Kidney capillary endothelial cell (primary cell): ENCODE results near the gene LLGL2.

Experiments
- DNase-seq: peaks from one replicate; pipeline ENCODE4 v3.0.0-alpha.2; 2018; ENCODE audit warnings: low spot score

Gene LLGL2

DNA sequence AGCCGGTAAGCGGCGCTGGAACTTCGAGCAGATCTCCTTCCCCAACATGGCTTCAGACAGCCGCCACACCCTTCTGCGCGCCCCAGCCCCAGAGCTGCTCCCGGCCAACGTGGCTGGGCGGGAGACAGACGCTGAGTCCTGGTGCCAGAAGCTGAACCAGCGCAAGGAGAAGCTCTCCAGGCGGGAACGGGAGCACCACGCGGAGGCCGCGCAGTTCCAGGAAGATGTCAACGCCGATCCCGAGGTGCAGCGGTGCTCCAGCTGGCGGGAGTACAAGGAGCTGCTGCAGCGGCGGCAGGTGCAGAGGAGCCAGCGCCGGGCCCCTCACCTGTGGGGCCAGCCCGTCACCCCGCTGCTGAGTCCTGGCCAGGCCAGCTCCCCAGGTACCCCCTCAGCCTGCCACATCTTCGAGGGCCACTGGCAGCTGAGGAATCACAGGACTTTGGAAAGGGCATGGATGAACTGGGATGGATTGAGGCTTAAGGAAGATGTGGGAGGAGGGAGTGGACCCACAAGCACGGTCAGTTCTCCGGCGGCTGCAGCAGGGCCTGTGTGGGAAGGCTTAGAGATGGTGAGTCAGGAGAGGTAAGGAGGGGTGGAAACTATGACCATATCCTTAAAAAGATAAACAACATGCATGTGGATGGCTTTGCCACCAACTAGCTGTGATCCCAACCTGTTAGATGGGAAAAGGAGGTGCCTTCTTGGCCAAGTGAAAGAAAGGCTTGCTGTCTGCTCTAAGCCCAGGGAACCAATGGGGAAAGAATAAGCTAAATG is 3.4 kb upstream of the LLGL2 start:
- no peak for DNase-seq

DNA sequence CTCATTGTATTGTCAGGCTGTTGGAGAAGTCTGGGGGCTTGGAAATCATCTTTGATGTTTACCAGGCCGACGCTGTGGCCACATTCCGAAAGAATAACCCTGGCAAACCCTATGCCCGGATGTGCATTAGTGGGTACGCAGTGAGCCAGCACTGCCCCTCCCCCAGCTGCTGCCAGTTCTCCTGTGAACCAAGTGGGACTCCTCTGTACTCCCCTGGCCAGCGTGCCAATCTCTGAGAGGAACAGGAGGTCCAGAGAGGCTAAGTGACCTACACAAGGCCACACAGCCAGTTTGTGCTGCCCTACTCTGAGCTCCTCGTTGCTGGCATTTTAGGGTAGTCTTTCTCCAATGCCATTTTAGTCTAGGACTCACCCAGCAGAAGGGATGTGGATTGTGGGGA is 1.9 kb upstream of the LLGL2 start:
- no peak for DNase-seq

DNA sequence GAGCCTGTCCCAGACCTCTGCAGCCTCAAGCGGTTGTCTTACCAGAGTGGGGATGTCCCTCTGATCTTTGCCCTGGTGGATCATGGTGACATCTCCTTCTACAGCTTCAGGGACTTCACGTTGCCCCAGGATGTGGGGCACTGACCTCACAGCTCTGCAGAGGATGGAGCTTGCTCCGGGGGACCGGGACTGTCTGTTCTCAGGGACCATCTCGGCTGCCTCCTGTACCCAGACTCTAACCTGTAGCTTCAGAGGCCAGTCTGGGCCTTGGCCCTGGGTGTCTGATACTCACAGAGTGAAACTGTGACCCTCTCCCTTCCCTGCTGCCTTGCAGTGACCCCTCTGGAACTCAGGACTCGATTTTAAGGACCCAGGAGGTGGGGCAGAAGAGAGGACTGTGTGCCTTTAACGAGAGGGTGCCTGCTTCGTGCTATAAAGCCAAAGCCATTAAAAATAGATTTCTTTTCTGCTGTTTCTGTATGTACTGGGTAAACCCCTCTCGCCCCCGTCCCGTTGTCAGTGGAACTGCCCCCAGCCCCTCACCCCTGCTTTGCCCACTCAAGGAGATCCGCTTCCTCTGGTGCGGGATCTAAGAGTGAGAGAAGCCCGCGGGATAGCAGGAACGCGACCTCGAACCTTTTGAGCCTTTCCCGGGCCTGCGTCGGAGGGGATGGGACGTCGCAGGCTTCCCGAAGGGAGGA is 1.1 kb upstream of the LLGL2 start:
- DNase-seq: no peak

DNA sequence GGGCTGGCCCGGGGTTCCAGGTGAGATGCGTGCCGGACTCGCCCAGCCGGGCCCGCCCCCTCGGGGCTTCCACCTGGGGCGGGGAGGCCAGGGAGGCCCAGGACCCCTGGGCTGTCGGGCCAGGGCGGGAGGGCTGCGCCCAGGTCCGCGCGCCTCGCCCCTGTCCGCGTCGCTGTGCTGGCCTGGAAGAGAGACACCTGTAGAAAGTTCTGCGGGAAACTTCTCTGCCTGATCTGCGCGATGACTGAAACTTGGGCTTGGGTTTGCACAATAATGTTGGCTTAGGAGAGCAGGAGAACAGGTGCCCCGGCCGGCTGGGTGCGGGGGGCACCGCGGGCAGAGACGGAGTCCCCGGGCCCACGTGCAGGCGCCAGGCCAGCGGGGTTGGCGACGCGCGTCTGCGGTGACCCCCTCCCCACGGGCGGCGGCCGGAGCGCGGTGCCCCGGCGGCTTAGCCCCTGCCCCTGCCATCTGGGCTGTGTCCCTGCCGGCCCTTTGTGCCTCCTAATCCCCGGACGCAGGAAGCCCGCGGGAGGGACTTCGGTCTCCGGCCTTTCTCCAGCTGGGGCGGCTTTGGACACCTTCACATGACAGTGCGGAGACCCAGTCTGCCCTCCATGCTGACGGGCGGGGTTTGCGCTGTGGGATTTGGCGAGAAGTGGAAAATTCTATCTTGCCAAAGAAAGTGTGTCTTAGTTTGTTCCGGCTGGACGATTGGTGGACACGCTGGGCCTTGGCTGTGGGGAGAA is 483 bp downstream of the LLGL2 start:
- no peak for DNase-seq

DNA sequence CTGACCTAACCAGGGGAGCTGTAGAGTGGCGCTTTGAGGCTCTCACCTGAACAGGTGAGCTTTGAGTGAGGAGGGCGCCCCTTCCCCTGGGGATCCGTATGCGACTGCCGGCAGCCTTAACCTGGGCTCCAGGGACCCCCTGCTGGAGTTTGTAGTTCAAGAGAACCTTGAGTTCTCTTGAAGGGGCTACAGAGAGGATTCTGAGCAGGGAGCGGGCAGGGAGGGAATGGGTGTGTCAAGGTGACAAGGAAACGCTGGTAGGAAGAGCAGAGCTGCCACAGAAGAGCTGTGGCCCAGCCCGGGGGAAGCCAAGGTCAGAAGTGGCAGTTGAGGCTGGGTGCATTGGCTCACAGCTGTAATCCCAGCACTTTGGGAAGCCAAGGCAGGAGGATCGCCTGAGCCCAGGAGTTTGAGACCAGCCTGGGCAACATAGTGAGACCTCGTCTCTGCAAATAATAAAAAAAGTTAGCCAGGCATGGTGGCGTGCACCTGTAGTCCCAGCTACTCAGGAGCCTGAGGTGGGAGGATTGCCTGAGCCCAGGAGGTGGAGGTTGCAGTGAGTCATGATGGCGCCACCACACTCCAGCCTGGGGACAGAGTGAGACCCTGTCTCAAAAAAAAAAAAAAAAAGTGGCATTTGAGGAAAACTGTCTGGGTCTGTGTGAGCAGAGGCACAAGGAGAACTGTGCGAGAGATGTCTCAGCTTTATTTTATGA is 1.2 kb downstream of the LLGL2 start:
- no peak for DNase-seq

DNA sequence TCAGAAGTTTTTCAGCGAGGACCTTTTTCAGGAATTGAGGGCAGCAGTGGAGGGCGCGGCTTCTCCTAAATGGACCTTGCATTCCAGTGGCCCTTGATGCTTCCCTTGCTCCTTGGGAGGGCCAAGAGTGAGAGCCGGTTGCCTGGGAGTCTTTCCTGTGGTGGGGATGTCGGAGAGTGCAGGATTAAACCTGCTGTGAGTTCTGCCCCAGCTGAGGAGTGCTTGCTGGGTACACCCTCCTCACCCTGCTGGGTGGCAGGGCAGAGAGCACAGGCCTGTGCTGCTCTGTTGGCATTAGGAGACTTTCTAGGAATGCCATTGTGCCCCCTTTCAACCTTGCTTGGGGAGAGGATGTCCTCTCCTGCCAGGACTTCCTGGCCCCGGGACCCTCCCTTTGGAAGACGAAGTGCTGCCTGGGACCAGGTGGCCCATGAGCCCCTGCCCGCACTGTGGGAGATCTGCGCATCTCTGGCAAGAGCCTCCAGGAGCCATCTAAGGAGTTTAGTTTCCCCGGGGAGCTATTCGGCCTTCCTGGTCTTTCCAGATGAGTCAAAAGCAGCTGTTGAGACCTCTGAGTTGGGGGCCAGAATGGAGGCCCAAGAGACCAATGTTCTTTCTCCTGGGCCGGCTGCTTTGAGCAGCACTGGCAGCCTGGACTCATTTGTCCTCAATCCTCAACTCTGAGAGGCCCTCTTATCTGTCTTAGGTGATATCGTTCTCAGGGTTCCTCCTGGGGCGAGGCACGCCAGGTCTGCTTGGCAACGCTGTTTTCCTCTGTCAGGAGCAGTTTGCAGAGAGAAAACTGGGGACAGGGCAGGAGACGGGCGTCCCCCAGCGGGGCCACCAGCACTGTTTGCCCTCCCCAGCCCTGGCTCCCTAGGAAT is 5.6 kb downstream of the LLGL2 start:
- DNase-seq: no peak

DNA sequence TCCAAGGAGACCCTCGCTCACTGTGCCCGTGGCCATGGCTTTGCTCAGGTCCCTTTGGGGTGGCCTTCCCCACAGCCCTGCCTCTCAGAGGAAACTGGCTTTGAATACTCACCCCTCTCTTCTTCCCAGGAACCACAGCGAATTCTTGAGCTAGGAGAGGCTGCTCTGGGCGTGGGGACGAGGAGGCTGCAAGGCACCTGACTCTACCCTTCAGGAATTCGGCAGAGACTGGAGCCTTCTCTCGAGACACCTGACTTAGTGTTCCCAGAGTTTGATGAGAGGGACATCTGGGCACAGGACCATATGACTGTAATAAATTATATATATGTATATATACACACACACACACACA is 6.2 kb downstream of the LLGL2 start:
- no peak for DNase-seq

DNA sequence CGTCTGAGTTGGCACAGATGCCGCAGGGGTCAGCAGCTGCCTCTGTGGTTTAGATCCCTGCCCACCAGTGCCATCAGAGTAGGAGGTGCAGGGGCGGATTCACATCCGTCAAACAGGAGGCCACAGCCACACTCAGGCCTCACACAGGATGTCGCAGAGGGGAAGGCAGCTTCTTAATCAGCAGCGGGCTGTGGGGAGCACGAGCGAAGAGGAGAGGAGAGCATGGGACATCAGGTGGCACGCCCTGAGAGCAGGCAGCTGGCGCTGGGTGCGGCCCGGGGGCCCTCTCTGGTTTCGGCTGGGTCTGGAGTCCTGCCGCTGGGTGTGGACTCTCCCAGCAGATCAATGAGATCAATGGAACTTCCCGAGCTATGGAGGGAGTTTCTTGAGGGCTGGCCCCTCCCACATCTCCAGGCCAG is 9.6 kb downstream of the LLGL2 start:
- DNase-seq: no peak

DNA sequence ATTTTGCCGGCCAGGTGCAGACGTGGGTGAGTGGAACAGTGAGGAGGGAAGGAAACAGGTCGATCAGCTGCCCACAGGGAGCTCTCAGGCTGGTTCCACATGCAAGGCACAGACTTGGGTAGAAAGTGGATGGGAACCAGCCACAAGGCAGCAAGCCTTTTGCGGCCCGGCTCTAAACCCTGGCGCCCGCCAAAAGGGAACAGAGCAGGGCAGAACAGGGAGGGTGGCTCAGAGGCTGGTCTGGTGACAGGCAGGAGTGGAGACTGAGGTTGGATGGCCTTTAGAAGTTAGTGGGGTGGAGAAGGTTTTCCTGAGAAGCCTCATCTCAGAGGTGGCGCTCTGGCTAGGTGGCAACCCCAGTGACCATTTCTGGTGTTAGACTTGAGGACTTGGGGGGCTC is 10.4 kb downstream of the LLGL2 start:
- no peak for DNase-seq

DNA sequence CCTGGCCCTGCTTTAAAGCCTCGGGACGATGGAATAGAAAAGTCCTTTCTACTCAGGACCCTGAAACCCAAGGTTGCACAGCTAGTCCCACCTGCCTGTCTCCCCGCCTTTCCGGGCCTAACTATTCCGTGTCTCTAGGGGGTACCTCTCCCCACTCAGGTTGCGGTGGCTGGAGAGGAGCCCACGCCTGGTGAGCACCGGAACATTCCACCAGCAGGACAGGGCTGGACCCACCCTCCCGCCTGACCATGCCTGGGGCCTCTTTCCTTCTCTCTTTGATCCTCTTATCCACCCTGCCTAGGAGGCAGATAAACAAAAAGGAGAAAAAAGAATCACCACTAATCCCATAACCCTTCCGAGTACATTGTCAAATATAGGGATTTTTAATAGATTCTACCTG is 10.9 kb downstream of the LLGL2 start:
- no peak for DNase-seq

DNA sequence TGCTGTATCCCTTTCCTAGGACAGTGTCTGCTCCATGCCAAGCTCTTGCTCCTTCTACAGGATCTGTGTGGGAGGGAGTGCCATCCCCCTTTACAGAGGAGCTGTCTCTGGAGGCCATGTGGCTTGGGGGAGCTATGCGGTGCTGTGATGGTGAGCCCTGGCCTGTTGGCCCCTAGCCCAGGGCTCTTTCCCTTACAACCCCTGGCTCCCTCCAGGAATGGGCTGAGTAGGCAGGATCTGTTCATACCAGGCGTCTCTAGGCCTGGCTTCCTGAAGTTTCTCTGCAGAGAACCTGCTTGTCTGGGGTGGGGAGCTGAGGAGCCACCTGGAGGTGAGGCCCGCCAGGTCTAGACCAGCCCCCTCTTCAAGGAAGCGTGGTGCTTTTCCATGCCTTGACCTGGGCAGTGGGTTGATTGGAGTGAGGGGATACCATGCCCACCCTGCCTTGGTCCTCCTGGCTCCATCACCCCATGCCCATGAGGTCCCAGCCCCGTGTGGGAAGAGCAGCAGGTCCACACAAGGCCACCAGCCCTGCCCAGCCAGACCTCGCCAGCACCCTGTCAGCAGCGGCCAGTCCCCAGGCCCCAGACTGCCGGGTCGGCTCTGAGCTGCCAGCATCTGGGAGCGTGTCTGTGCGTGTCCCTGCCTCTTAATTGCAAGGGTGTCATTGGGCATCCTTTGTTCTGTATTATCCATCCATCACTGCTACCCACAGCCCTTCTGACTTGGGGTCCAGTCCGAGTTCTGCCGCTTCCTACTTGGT is 14.7 kb downstream of the LLGL2 start:
- DNase-seq: no peak

DNA sequence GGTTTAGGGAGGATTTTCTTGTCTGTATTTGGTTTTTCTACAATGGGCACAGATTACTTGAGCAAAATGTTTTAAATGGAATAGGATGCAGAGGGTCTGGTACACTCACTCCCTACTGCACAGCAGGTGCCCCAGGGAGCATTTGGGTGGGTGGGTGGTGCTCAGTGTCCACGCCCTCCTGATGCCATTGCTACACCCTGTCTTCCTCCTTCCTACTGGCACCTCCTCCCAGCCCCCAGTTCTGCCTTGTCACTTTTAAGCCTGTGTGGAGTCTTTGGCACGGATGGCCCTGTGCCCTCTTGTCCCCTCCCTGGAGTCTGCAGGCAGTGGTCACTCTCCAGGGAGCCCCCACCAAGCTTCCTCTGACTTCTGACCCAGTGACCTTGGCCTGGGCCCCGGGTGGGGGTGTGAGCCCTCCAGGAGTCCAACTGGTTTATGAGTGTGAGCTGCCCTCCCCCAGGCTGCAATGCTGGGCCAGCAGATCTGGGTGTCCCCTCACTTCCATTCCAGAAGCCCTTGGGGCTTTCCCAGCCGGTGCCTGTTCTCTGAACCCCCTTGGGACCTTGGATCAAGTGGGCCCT is 15.5 kb downstream of the LLGL2 start:
- DNase-seq: no peak

DNA sequence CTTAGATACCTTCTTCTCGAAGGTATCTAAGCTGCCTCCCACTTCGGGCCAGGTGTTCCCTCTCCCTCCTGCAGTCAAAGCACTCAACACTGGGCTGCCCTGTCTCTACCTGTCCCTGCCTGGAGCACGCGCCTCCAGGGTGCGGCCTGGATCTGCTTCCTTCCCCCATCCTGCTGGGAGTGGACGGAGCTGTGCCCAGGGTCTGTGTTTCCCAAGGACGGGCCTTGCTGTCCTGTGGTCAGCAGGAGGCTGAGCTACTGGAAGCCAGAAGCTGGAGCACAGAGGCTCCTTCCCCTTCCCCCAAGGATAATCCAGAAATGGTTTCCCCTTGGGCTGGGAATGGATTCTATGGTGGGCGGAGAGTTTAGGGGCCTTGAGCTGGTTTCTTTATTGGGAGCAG is 16.7 kb downstream of the LLGL2 start:
- DNase-seq: no peak

DNA sequence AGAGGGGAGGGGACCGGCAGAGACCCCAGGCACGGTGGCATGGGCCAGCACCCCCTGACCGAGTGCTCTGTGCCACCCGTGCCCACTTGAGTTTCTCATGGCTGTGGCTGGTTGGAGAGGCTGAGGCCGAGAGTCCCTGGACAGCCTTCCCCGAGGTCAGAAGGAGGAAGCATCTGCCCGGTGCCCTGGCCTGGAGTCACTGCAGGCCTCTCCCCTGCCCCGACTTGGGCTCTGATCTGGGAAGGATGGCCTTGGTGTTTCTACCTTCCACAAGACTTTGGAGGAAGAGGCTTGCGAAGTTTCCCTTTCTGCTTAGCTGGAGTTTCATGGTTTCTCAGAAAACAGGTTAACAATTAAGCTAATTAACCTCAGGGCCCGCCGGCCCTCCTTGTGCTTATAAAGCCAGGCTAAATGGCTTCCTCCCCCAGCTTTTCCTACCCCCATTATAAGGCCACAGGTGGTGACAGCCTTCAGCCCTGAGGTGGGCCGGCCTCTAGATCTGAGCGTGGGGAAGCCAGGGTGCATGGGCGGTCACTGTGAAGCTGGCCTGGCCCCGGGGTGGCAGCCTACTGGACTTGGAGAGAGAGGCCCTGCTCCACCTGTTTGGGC is 17.3 kb downstream of the LLGL2 start:
- DNase-seq: no peak

DNA sequence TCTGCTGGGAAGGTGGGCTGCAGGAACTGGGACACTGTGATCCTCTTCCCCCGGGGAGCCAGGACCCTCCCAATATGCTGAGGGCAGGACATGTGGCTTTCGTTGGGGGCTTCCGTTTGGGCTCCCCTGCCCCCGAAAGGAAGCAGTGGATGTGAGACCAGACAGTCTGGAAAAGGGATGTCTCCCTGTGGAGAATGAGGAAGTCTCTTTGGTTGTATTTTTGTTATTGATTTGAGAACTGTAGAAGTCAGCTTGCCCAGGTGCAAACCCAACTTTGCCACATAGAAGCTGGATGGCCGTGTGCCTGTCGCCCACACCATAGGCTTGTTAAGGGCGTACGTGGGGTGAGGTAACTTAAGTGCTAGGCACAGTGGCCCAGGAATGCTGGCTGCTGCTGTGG is 18.8 kb downstream of the LLGL2 start:
- no peak for DNase-seq

DNA sequence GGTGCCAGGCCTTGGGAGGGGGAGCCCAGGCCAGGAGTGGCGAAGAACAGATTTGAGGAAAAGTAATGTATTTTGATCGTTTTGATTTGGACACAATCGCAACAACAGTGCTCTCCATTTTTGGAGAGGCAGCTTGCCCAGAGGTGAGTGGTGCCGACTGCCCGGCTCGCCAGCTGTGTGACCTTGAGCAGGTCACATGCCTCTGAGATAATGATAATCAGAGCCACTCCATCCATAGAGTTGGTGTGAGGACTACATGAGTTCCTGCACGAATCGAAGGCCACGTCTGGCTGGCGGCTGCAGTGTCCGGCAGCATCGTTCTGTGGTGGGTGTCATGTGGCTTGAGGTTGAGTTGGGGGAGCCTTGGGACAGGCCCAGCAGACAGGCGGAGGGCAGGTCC is 20.7 kb downstream of the LLGL2 start:
- no peak for DNase-seq

DNA sequence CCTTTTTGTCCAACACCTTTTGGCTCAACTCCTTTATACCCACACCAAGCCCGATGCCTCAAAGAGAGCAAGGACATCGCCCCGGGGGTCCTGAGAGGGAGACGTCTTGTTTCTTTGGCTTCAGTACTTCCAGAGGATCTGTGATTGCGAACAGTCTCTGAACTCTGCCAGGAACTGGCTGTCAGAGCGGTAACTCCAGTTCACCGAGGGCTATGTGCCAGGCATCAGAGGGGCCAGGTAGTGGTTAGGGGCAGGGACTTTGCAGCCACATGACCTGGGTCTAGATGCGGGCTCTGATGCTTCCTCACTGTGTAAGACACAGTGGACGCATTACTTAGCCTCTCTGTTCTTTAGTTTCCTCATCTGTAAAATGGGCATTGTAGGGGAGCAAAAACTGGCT is 21.6 kb downstream of the LLGL2 start:
- DNase-seq: no peak

DNA sequence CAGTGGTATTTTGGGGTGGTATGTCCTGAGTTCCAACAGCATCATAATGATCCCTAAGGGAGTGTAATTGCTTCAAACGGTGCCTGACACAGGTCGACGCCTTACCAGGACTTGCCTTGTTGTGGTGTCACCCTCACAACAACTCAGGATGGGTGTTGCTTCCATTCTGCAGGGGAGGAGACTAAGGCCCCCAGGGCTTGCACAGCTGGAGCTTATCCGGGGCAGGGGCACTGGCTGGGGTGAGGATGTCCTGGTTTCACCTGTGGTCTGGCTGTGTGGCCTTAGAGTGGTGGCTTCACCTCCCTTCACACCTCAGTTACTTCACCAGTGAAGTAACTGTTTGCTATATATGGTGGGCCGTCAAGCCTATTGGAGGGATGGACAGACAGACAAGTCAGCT is 23.3 kb downstream of the LLGL2 start:
- DNase-seq: no peak

DNA sequence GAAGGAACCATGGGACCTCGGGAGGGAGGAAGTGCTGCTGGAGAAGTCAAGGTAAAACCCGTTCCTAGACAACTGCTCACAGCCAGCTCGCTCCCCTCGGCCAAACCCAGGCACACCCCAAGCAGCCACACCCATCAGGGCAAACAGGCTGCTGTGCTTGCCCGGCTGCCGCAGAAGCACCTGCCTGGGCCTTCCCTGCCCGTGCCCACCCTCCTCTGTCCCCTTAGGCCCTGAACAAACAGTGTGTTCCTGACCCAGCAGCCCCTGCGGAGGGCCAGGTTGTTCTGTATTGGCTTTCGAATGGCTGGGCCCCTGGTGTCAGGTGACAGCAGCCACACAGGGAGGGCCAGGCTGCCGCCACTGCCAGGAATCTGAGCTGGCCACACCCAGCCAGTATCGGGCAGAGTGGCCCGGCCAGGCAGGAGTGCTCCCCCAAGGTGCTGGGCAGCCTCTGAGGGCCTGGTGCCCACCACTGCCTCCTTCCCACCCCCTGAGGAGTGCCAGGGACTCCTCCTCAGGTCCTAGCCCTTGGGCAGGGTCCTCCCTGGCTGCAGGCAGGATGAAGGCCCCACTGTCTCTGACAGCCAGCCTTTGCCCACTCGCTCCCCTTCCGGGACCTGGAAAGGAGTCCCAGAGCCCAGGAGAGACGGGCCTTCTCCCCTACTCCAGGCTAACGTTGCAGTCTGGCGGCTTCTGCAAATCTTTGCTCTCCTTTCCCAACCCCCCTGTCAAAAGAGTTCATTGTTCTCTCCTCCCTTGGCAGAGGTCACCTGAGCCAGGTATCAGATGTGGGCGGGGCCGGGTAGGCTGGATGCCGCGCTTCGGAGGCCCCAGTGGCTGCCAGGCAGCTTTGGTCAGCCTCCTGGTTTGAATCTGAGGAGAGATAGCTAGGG is 24.0 kb downstream of the LLGL2 start:
- DNase-seq: no peak
